ENCODE results near the gene ARMC6.
"Not testable (repeated sequence)": the region's sequence is repeated elsewhere in the genome, so short reads cannot be mapped to it uniquely, and the experiment has no call there.

Gene ARMC6

DNA sequence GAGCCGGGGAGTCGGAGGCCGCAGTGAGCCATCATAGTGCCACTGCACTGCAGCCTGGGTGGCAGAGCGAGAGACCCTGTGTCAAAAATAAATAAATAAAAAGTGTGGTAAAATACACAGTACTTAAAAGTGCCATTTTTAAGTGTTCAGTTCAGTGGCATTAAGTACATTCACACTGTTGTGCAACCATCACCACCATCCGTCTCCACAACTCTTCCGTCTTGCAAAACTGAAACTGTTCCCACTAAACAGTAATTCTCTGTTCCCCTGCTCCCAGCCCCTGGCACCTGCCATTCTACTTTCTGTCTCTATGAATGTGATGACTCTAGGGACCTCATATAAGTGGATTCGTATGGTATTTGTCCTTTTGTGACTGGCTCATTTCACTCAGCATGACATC, 43.7 kb downstream of the ARMC6 start:
- peak; percentile 93 for DNase-seq

DNA sequence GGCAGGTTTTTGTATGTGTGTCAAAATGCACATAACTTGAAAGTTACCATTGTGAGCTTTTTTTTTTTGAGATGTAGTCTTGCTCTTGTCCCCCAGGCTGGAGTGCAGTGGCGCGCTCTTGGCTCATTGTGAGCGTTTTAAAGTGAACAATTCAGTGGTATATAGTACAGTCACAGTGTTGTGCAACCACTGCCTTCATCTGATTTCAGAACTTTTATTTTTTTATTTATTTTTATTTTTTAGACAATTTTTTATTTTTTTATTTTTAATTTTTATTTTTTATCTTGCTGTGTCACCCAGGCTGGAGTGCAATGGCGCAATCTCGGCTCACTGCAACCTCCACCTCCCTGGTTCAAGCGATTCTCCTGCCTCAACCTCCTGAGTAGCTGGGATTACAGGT, 45.4 kb downstream of the ARMC6 start:
- peak; percentile 35 for DNase-seq

DNA sequence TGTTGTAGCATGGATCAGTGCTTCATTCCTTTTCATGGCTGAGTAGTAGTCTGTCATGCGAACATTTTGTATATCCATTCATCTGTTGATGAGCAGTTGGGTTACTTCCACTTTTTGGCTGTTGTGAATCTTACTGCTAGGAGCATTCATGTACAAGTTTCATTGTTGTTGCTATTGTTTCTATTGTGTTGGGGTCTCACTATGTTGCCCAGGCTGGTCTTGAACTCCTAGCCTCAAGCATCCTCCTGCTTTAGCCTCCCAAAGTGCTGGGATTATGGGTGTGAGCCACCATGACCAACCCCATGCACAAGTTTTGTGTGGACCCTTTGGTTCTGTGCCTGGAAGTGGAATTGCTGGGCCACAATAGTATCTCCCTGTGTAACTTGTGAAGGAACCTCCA, 46.2 kb downstream of the ARMC6 start:
- DNase-seq: peak; percentile 13

DNA sequence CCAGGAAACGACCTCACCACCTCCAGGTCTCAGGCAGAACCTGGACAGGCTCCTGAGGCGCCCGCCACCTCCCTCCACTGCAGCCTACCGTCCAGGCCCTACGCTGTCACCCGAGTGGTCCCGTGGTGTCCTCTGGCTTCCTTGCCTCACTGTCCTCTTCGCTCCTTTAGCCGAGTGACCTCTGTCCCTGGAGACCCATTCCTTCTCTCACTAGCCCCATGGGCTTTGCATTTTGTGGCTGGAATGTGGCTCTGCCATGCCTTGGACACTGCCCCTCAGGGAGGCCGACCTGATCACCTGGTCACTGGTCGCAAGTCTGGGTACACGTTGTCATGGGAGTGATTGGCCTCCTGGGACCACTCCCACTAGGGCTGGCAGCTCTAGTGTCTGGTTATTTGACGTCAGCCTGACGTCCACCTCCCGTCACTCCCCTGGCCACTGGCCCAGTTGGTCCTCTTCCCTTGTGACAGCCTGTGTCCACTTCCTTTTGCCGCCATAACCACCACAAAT, 48.3 kb downstream of the ARMC6 start:
- DNase-seq: no peak

GRCh38 chr19:19083413-19084178, 50.2 kb downstream of the ARMC6 start:
- no peak for DNase-seq

DNA sequence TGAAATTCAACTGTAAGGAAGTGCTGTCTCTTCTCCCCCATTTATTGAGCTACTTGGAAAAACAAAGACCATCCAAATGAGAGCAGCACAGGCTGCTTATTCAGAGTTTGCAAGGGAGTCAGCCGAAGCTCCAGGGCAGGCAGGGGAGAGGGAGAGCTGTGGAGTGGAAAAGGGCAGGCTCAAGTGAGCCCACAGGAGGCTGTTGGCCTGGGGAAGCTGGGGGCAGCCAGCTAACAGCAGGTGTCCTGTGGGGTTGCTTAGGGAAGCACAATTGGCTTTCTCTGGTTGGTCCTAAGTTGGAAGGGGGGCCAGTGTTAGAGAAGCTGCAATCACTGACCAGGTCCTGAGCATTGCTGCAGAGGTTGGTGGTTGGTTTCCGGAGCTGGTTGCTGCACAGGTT, 54.3 kb downstream of the ARMC6 start:
- DNase-seq: no peak

DNA sequence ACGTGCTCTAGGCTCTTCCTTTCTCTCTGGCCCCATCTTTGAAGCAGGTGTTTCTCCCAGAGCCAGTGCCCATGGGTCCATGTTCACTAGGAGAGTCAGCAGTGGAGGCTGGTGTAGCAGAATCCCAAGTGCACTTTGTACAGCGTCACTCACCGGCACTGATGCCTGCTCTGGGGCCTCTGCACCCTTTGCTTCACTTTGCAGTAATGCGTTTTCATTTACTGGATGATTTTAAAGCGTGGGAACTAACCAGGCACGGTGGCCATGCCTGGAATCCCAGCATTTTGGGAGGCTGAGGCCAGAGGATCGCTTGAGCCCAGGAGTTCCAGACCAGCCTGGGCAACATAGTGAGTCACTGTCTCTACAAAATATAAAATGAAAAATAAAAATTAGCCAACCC, 61.1 kb downstream of the ARMC6 start:
- DNase-seq: no peak

- DNase-seq: no peak
Observed at GRCh38 chr19:19095691-19096090, 62.3 kb downstream of the ARMC6 start.

- no peak for DNase-seq
Observed at GRCh38 chr19:19096641-19097627, 63.5 kb downstream of the ARMC6 start.

DNA sequence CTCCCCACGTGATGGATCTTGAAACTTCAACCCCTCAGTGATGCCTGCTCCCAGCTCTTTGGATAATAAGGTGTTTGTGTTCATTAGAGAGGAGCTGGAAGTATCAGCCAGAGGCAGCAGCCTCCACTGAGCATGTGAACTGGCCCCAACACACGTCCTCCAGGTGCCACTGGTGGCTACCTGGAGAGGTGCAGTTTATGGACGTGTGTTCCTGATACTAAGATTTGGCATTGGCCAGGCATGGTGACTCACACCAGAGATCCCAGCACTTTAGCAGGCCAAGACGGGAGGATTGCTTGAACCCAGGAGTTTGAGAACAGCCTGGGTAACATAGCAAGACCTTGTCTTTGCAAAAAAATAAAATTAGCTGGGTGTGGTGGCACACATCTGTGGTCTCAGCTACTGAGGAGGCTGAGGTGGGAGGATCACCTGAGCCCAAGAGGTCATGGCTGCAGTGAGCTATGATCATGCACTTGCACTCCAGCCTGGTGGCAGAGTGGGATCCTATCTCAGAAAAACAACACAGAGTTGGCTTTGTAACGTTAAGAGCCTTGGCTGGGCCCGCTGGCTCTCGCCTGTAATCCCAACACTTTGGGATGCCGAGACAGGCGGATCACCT, 64.8 kb downstream of the ARMC6 start:
- no peak for DNase-seq

DNA sequence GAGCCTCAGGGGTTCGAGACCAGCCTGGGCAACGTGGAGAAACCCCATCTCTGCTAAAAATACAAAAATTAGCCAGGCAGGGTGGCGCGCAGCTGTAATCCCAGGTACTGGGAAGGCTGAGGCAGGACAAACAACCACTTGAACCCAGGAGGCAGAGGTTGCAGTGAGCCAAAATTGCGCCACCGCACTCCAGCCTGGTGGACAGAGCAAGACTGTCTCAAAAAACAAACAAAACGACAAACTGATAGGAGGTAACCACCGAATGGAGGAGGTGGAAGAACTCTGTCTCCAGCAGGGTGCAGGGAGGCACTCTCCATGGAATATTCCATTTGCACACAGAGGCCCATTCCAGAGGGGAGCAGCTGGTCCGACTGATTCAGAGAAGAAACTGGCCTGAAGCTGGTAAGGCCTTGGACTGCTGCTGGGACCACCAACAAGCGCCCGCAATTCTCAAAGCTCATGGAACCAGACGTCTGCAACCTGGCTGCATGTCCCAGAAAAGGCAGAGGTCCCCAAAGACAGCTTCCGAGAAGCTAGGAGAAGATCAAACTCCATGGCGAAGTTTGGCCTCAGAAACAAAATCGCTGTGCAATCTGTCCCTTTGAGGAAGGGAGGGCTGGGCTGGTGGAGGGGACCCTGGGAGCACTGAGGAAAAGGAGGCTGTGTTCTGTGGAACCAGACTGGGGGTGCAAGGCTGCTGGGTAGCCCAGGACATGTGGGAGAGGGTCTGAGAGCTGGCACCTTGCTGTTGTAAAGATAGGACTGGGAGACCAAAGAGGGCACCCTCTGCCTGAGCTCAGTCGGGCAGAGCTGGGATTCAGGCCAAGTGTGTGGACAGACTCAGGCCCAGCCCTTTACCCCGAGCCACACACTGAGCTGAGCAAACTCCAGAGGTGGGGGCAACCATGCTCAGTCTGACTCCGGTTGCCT, 65.6 kb downstream of the ARMC6 start:
- DNase-seq: no peak

- no peak for DNase-seq
Observed at GRCh38 chr19:19101540-19101939, 68.1 kb downstream of the ARMC6 start.

GRCh38 chr19:19102566-19102965, 69.2 kb downstream of the ARMC6 start:
- not testable (repeated sequence) for DNase-seq

GRCh38 chr19:19103167-19103566, 69.8 kb downstream of the ARMC6 start:
- no peak for DNase-seq

- no peak for DNase-seq
Observed at GRCh38 chr19:19105365-19106055, 72.1 kb downstream of the ARMC6 start.

DNA sequence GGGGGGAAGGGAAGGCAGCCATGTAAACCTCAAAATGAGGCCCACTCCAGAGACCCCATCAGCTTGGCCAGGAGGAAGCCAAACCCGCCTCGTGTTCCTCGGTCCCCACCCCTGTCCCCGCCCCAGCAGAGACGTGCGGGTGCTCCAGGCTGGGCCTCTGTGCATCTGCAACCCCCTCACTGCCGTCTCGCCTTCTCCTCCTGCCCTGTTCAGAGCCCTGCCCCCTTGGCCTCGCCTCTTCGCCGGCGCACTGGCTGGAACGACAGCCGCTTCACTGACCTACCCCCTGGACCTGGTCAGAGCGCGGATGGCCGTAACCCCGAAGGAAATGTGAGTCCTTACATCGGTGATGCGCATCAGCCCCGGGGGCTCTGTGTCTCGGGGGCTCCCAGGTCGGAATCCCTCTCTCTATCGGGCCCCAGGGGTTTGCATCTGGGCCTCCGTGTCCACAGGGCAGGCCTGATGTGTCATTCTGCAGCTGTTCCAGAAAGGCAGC, 72.7 kb downstream of the ARMC6 start:
- DNase-seq: no peak

DNA sequence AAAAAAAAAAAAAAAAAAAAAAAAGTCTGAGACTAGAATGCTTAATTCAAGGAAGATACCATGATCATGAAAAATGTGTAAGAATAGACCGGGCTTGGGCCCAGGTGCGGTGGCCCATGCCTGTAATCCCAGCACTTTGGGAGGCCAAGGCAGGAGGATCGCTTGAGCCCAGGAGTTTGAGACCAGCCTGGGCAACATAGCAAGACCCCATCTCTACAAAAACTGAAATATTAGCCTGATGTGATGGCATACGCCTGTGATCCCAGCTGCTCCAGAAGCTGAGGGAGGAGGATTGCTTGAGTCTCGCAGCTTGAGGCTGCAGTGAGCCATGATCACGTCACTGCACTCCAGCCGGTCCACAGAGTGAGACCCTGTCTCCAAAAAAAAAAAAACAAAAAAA, 73.5 kb downstream of the ARMC6 start:
- DNase-seq: not testable (repeated sequence)

GRCh38 chr19:19107654-19108053, 74.3 kb downstream of the ARMC6 start:
- no peak for DNase-seq
